ENCODE data around the gene RABL3. TPM values are rescaled to one million over a fixed set of nuclear protein-coding genes. Genes with fewer than 3 reads are reported as not detected.

RABL3 gene
- polyA plus RNA-seq, 1 of the 3 experiments (the other 2 are of a cell fraction) = 2.2 TPM

DNA sequence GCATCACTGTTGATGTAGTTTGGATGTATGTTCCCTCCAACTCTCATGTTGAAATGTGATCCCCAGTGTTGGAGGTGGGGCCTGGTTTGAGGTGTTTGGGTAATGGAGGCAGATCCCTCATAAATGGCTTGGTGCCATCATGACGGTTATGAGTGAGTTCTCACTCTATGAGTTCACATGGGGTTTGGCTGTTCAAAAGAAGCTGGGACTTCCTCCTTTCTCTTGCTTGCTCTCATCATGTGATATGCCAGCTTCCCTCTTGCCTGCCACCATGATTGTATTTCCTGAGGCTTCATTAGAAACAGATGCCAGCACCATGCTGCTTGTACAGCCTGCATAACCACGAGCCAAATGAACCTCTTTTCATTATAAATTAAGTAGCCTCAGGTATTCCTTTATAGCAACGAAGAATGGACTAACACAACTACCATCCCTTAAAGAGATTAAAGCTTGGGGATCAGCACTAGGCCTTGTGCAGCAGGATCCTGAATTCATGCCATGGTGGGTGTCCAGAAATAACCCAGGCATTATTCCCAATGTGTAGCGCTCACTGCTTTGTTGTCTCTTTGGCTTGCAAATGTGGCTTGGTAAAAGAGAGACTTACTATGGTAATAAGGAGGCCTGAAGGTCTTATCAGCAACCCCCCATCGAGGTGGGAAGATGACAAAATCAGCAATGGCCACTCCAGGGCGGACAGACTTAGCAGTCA lies 104.3 kb downstream of the RABL3 start:
- ChIA-PET POLR2A (no interaction called here), CTCF (no interaction called here)
- Histone ChIP-seq H3K36me3 (replicated peaks in 1 of 2; ENCODE audit: control insufficient read depth in 1 of 2, insufficient read depth in 2 of 2, low read length in 1 of 2) (no peaks in the 10 kb centered on the region), H3F3A (replicated peaks; ENCODE audit: insufficient read depth) (no peaks in the 10 kb centered on the region), H3K4me2 (no peak overlapping the region), H3K27ac (ENCODE audit: low read depth in 2 of 2, low read length in 1 of 2) (no peak overlapping the region), H3K4me3 (ENCODE audit: low read depth in 2 of 2, low read length in 1 of 2) (no peak overlapping the region), H3K9me2 (no peaks in the 10 kb centered on the region), H2AFZ (ENCODE audit: low read depth) (no peak overlapping the region), H3K27me3 (ENCODE audit: insufficient read depth) (no peaks in the 10 kb centered on the region), H4K20me1 (ENCODE audit: insufficient read depth) (no peaks in the 10 kb centered on the region), H3K4me1 (ENCODE audit: control insufficient read depth in 1 of 2, insufficient read depth in 2 of 2, low read depth in 1 of 2, low read length in 1 of 2) (no peaks in the 10 kb centered on the region; a peak in 1 of 4 replicates), H3K79me2 (ENCODE audit: insufficient read depth) (no peaks in the 10 kb centered on the region), H3K9ac (no peak overlapping the region), H3K9me3 (no peaks in the 10 kb centered on the region)
- WGBS (ENCODE audit: low lambda C conversion rate) = 41% methylated on average over 6 of the region's 6 CpGs
- no peak for DNase-seq
- TF ChIP-seq FOXJ3 (CRISPR knock-in tag; IDR thresholded peaks at IDR 0.05) (no peak), EZH2phosphoT487 (IDR thresholded peaks at IDR 0.05; ENCODE audit: borderline replicate concordance, low read depth) (no peak), TCF12 (IDR thresholded peaks at IDR 0.05) (no peak), TAF1 (IDR thresholded peaks at IDR 0.05; ENCODE audit: borderline replicate concordance, low read depth, low read length) (no peak), RXRA (IDR thresholded peaks at IDR 0.05; ENCODE audit: borderline replicate concordance, low read depth) (no peak)
- TF ChIP-seq, protein P1, sequence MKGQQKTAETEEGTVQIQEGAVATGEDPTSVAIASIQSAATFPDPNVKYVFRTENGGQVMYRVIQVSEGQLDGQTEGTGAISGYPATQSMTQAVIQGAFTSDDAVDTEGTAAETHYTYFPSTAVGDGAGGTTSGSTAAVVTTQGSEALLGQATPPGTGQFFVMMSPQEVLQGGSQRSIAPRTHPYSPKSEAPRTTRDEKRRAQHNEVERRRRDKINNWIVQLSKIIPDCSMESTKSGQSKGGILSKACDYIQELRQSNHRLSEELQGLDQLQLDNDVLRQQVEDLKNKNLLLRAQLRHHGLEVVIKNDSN (IDR thresholded peaks at IDR 0.05; ENCODE audit: borderline replicate concordance, low read depth) = no peak
- TF ChIP-seq, protein P2, sequence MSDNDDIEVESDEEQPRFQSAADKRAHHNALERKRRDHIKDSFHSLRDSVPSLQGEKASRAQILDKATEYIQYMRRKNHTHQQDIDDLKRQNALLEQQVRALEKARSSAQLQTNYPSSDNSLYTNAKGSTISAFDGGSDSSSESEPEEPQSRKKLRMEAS (IDR thresholded peaks at IDR 0.05; ENCODE audit: low read depth) = no peak

DNA sequence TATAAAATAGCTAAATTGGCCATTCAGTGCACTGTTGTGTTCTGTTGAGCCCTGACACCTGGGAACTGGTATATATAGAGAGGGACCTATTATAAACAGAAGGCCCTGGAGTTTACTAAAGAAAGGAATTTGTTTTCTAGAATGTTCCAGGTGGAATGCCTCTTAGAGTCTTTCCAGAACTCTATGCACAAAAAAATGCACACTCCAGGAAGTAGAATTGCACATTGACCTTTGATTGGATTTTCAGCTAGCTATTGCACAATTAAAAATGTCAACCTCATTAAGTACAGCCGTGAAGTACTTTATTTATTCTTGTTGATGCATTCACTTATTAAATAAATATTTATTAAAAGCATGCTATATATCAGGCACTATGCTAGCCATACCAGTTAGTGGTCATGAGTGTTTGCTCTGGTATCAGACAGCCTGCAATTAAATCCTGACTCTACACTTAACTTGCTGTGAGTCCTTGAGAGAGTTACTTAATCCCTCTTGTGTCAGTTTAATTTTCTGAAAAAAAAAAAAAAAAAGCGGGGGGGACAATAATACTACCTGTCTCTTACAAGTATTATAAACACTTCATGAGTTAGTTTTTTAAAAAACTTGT lies 105.4 kb downstream of the RABL3 start:
- 44% methylated on average over 2 of the region's 2 CpGs for WGBS (ENCODE audit: low lambda C conversion rate)
- no peaks in the 10 kb centered on the region for H4K20me1 ChIP-seq (ENCODE audit: insufficient read depth)

More for the DNA sequence above, 105.4 kb downstream of the RABL3 start:
- H3K9ac ChIP-seq = no peak overlapping the region
- ChIA-PET CTCF (no interaction called here), POLR2A (no interaction called here)
- H3K27ac ChIP-seq (ENCODE audit: low read depth in 2 of 2, low read length in 1 of 2) = no peak overlapping the region
- no peaks in the 10 kb centered on the region for H3K36me3 ChIP-seq (replicated peaks in 1 of 2; ENCODE audit: control insufficient read depth in 1 of 2, insufficient read depth in 2 of 2, low read length in 1 of 2)
- no peaks in the 10 kb centered on the region; a peak in 1 of 4 replicates for H3K4me1 ChIP-seq (ENCODE audit: control insufficient read depth in 1 of 2, insufficient read depth in 2 of 2, low read depth in 1 of 2, low read length in 1 of 2)
- DNase-seq = no peak
- H2AFZ ChIP-seq (ENCODE audit: low read depth) = no peak overlapping the region
- H3K4me3 ChIP-seq (ENCODE audit: low read depth in 2 of 2, low read length in 1 of 2) = no peak overlapping the region
- no peaks in the 10 kb centered on the region for H3K9me2 ChIP-seq
- H3K27me3 ChIP-seq (ENCODE audit: insufficient read depth) = no peaks in the 10 kb centered on the region
- no peaks in the 10 kb centered on the region for H3K9me3 ChIP-seq
- no peak overlapping the region for H3K4me2 ChIP-seq
- TF ChIP-seq RCOR1 (IDR thresholded peaks at IDR 0.05; ENCODE audit: low read length) = no peak
- no peak for TF ChIP-seq SIN3A (IDR thresholded peaks at IDR 0.05; ENCODE audit: borderline replicate concordance, low read depth, low read length)
- TF ChIP-seq RXRA (IDR thresholded peaks at IDR 0.05; ENCODE audit: borderline replicate concordance, low read depth) = no peak
- TF ChIP-seq, protein P2 (IDR thresholded peaks at IDR 0.05; ENCODE audit: low read depth) = no peak
- TF ChIP-seq RFX5 (IDR thresholded peaks at IDR 0.05; ENCODE audit: low read length) = no peak
- TF ChIP-seq CHD2 (IDR thresholded peaks at IDR 0.05; ENCODE audit: low read length, partially characterized antibody) = no peak
- H3K79me2 ChIP-seq (ENCODE audit: insufficient read depth) = no peaks in the 10 kb centered on the region
- H3F3A ChIP-seq (replicated peaks; ENCODE audit: insufficient read depth) = no peaks in the 10 kb centered on the region

Small RNAs within 50 kb of the gene (small RNA-seq; reads per million reads assigned to genes)
- gene MTCO1P29 (0 reads per million in 7 experiments), gene MTCO2P29 (0 reads per million in 7 experiments)

Other genes with a start within 250 kb of the RABL3 start
- gene NDUFB4, start 146.2 kb downstream of the RABL3 start, polyA plus RNA-seq (2012; rRNA removed) = 239 and 332 TPM in 2 replicates
- gene HGD, start 60.3 kb downstream of the RABL3 start, polyA plus RNA-seq (2012; rRNA removed) = not detected in 2 replicates
- gene GTF2E1, start 228 bp upstream of the RABL3 start, polyA plus RNA-seq (2012; rRNA removed) = 5.7 and 7.7 TPM in 2 replicates
- gene STXBP5L, start 165.7 kb upstream of the RABL3 start, polyA plus RNA-seq (2012; rRNA removed) = 0.03 and 0.06 TPM in 2 replicates